Measurements from ENCODE around the gene SRPK3.
"Not testable (repeated sequence)": the region's sequence is repeated elsewhere in the genome, so short reads cannot be mapped to it uniquely, and the experiment has no call there.

Gene SRPK3

GRCh38 chrX:153807976-153808375 is 27.1 kb downstream of the SRPK3 start:
- no peak for DNase-seq (ENCODE audit: low spot score)

- no peak for DNase-seq (ENCODE audit: low spot score)
Observed at GRCh38 chrX:153812220-153812619, 31.4 kb downstream of the SRPK3 start.

DNA sequence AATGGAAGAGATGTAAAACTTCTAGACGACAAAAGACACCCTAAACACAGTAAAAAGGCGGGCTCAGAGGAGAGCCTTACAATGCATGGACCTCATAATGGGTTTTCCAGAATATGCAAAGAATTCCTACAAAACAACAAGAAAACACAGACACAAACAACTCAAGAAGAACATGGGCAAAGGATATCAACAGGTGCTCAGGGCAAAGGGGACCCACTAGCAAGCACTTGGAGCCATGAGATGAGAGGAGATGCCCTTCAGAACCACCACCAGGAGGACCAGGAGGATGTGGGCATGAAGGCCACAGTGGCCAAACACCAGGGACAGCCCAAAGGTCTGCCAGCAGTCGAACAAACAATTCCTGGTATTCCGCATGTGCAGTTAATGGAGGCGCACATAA is 32.3 kb downstream of the SRPK3 start:
- no peak for DNase-seq (ENCODE audit: low spot score)

- no peak for DNase-seq (ENCODE audit: low spot score)
Observed at GRCh38 chrX:153814591-153815315, 33.9 kb downstream of the SRPK3 start.

- no peak for DNase-seq (ENCODE audit: low spot score)
Observed at GRCh38 chrX:153816831-153817690, 36.2 kb downstream of the SRPK3 start.

DNA sequence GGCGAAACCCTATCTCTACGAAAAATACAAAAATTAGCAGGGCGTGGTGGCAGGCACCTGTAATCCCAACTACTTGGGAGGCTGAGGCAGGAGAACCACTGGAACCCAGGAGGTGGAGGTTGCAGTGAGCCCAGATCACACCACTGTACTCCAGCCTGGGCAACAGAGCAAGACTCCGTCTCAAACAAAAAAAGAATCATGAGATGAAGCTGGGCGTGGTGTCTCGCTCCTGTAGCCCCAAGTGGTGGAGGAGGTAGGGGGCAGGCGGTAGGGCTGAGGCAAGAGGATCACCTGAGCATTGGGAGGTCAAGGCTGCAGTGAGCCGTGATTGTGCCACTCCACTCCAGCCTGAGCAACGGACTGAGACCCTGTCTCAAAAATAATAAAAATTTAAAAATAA is 37.2 kb downstream of the SRPK3 start:
- DNase-seq (ENCODE audit: low spot score), result not testable (repeated sequence)

GRCh38 chrX:153818571-153819383 is 37.9 kb downstream of the SRPK3 start:
- DNase-seq (ENCODE audit: low spot score), result peak; percentile 60

GRCh38 chrX:153819384-153820040 is 38.7 kb downstream of the SRPK3 start:
- DNase-seq (ENCODE audit: low spot score), result no peak

- DNase-seq (ENCODE audit: low spot score), result no peak
Observed at GRCh38 chrX:153820601-153821000, 39.8 kb downstream of the SRPK3 start.

DNA sequence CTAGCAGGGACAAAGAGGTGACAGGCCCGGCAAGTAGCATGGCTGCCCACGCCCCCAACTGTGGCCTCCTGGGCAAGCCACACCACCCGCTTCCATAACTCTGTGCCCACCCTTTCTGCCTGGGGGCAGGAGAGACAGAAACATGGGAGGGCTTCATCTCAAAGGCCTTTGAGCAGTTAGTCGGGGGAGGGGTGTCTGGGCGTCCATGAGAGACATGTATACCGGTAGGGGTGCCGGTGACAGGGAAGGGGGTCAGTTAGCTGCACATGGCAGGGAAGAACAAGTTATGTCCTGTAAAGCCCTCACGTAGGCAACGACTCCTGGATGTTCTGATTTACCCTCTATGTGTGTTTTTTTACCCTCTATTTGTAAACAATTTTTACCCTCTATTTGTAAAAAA is 40.2 kb downstream of the SRPK3 start:
- DNase-seq (ENCODE audit: low spot score), result no peak

DNA sequence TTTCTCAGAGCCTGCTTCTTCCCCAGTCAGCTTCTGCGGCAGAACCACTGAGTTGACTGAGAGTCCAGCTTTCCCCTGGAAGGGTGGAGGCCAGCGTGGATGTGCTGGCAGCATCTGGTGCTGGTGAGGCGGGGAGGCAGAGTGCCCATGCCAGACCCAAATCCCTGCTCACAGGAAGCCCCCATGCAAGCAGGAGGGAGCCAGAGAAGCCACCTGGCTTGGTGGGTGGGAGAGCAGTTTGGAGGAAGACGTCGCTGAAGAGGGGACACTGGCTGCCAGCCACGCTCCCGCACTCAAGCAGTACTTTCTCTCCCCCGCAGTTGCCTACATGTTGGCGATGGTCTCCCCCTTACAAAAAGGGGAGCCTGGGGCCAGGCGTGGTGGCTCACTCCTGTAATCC is 43.5 kb downstream of the SRPK3 start:
- DNase-seq (ENCODE audit: low spot score), result no peak

GRCh38 chrX:153825042-153825441 is 44.2 kb downstream of the SRPK3 start:
- DNase-seq (ENCODE audit: low spot score), result no peak

GRCh38 chrX:153827016-153827415 is 46.2 kb downstream of the SRPK3 start:
- no peak for DNase-seq (ENCODE audit: low spot score)

- DNase-seq (ENCODE audit: low spot score), result no peak
Observed at GRCh38 chrX:153827903-153828302, 47.1 kb downstream of the SRPK3 start.

DNA sequence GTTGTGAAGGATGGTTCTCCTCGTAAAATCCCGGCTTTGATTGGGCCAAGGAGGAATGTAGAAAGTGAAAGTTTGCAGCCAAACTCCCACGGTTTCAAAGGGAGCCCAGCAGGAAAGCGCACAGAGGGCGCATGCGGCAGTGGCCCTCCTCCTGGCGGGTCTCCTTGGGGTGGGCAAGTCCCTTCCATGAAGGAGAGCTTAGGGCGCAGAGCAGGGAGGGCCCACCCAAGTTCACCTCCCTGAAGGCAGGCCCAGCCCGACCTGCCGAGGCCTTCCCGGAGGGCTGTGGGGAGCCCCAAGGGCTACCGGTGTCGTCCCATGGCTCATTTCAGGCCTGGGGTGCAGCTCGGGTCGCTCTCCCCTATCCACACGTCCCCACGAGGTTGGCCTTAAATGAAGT is 47.5 kb downstream of the SRPK3 start:
- no peak for DNase-seq (ENCODE audit: low spot score)

GRCh38 chrX:153828723-153829548 is 48.1 kb downstream of the SRPK3 start:
- no peak for DNase-seq (ENCODE audit: low spot score)

DNA sequence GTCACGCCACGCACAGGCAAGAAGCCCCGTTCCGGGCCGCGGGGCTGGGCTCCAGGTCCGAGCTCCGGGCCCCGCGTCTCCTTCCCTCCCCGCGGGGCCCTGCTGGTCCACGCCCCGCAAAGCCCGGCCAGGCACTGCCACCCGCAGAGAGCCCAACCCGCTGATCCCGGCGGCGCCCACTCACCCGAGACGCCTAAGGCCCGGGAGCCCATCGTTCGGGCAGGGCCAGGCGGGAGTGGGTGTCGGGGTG is 48.6 kb downstream of the SRPK3 start:
- DNase-seq (ENCODE audit: low spot score), result no peak

DNA sequence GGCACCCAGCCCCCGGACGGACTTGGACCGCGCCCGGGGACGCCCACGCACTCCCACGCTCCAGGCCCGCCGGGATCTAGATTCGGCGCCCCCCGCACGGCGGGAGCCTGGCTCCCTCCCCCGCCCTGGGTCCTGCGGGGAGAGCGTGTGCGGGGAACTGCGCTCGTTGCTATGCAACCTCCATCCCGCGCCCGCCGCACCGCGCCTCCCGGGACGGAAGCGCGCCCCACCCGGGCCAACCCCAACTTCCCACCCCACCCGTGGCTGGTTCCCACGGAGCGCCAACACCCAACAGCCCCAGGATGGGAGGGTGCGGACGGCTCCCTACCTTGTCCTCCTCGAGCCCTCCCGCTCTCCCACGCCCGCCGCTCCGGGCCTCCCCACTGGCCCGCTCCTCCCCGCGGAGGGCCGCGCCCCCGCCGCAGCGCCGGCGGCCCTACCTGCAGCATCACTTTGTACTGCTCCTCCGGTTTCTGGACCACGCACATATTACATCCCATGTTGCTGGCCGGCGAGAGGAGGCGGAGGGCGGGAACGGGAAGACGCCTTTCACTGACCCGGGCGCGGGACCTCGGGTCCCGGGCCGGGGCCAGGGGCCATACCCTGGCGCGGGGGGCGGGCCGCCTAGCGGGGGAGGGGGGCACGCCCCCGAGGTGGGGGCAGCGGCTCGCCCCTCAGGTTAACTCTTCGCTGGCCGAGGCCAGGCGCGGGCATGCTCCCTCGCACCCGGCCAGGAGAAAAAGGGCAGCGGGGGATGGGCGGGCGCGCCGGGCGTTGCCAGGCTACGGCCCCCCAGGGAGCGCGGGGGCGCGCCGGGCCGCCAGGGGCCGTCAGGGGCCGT is 49.2 kb downstream of the SRPK3 start, which contains the start of gene PDZD4:
PDZD4 (minus strand) TSS at position 746 of the 841 bp plus-strand sequence; CDS start at position 500, 246 bp downstream.
- no peak for DNase-seq (ENCODE audit: low spot score)

DNA sequence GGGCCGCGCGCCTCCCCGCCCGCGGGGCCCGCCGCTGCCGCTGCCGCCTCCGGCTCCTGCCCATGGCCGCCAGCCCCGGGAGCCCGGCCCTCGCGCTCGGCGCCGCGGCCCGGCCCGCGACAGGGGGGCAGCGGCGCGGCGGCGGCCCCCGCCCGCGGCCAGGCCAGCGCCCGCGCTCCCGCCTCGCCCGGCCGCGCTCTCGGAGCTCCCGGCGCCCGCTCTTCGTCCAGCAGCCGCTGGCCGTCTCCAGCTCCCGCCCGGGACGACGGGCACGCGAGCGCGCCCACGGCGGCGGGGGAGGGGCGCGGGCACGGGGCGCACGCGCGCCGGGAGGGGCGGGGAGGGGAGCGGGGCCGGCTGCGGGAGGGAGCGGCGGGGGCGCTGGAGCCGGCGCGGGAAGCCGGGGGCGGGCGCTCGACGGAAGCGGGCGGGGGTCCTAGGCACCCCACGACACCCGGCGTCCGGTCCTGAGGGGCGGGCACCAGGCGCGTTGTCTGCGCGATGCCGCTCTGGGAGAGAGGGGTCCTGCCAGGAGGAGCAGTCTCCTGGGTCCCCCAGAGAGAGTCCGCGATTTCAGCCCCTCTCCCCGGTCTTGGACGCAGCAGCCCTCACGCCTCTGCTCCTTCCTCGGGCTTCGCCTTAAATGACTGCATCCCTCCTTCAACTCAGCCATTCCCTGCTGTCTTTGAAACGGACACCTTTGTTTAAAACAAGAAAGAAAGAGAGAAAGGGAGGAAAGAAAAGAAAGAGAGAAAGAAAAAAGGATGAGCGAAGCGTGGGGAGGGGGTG is 50.0 kb downstream of the SRPK3 start:
- no peak for DNase-seq (ENCODE audit: low spot score)

All from HuH-7.5 (cell line).